Panc1 (cell line): ENCODE results near the gene KRTAP1-3. TPM values are rescaled to one million over a fixed set of nuclear protein-coding genes. Genes with fewer than 3 reads are reported as not detected.
"Not testable (repeated sequence)": the region's sequence is repeated elsewhere in the genome, so short reads cannot be mapped to it uniquely, and the experiment has no call there.

Experiments used
- ATAC-seq: fragments of 200-7000 bp; cut with Tn5 transposase; 2 replicates; pipeline ENCODE4 v1.9.1; 2020; ENCODE audit warnings: mild to moderate bottlenecking, moderate library complexity
- Bru-seq: library from RNA; stranded (reverse); fragments of 400-500 nt; gene quantifications from one replicate; lab custom pipeline; 2021; lab: Mats Ljungman, UMichigan
- BruChase-seq, 2 experiments: library from RNA; stranded (reverse); fragments of 400-500 nt; gene quantifications; one replicate each; lab custom pipeline; 2021; lab: Mats Ljungman, UMichigan
- BruUV-seq: library from RNA; stranded (reverse); fragments of 400-500 nt; replicated peaks from 2 replicates; lab custom pipeline; 2021; lab: Mats Ljungman, UMichigan
- CTCF ChIA-PET: fragments of 300-600 bp; sonication (Branson Sonifier 250); formaldehyde crosslinking; loops from one replicate; lab custom pipeline; 2022; ENCODE audit warnings: antibody characterized with exemption; lab: Charles Lee
- POLR2A ChIA-PET: fragments of 300-600 bp; sonication (Branson Sonifier 250); formaldehyde crosslinking; loops from one replicate; lab custom pipeline; 2022; ENCODE audit warnings: antibody characterized with exemption; lab: Charles Lee
- DNase-seq: peaks from one replicate; pipeline ENCODE4 v3.0.0-alpha.2; 2010; ENCODE audit warnings: low read depth, low spot score
- H3K27ac ChIP-seq: 2 replicates; pipeline ENCODE4 v1.5.1; 2011; ENCODE audit warnings: mild to moderate bottlenecking, low read length, inconsistent platforms
- H3K27me3 ChIP-seq: fragments of 200-500 bp; sonication (Bioruptor generic); 2 replicates; pipeline ENCODE4 v1.6.0; 2014; ENCODE audit warnings: low read length, inconsistent platforms; ENCODE audit not compliant: control insufficient read depth, insufficient read depth
- H3K36me3 ChIP-seq: fragments of 200-500 bp; sonication (Bioruptor generic); 2 replicates; pipeline ENCODE4 v1.5.1; 2014; ENCODE audit warnings: inconsistent platforms, mild to moderate bottlenecking, low read length, moderate library complexity; ENCODE audit not compliant: control insufficient read depth, insufficient read depth
- H3K4me1 ChIP-seq: 2 replicates; pipeline ENCODE4 v1.5.1; 2011; ENCODE audit warnings: inconsistent platforms, mild to moderate bottlenecking, low read length, moderate library complexity; ENCODE audit not compliant: control insufficient read depth, insufficient read depth
- H3K4me3 ChIP-seq, 2 experiments: 2 replicates each; pipeline ENCODE4 v1.5.1; 2011 to 2012; ENCODE audit warnings: low read depth in 2 of 2, low read length in 2 of 2, mild to moderate bottlenecking in 2 of 2, inconsistent platforms in 1 of 2, moderate library complexity in 1 of 2
- H3K9me3 ChIP-seq: fragments of 200-500 bp; sonication (Bioruptor generic); 2 replicates; pipeline ENCODE4 v1.5.1; 2014; ENCODE audit warnings: low read depth, mild to moderate bottlenecking, inconsistent platforms, low read length, moderate library complexity; ENCODE audit not compliant: control insufficient read depth, insufficient read depth
- CTCF ChIP-seq: fragments of 450-650 bp; IDR thresholded peaks from 2 replicates; pipeline ENCODE4 v1.5.1; 2017; ENCODE audit warnings: mild to moderate bottlenecking
- POLR2AphosphoS5 ChIP-seq: IDR thresholded peaks from 2 replicates; pipeline ENCODE4 v1.6.1; 2012; ENCODE audit warnings: mild to moderate bottlenecking, low read depth, low read length, moderate library complexity
- REST ChIP-seq, 2 experiments: IDR thresholded peaks; 2 replicates each; pipeline ENCODE4 v1.6.1; 2011 to 2012; ENCODE audit warnings: low read depth in 2 of 2, control low read depth in 1 of 2, low read length in 1 of 2, mild to moderate bottlenecking in 1 of 2, moderate library complexity in 1 of 2; ENCODE audit not compliant: insufficient read depth in 1 of 2
- SIN3A ChIP-seq: IDR thresholded peaks from 2 replicates; pipeline ENCODE4 v1.6.1; 2012; ENCODE audit warnings: low read depth, mild to moderate bottlenecking, low read length, moderate library complexity, borderline replicate concordance; ENCODE audit not compliant: insufficient read depth
- TCF7L2 ChIP-seq: IDR thresholded peaks from 2 replicates; pipeline ENCODE4 v1.6.1; 2011; ENCODE audit warnings: mild to moderate bottlenecking, low read depth, low read length, inconsistent platforms
- in situ Hi-C: cut with HindIII; loops from 2 replicates; pipeline ENCODE4 v1.10.0; 2016; ENCODE audit warnings: low sequenced_read_pairs, low pct_unique_long_range_greater_than_20kb
- intact Hi-C: fragments of 100-400 bp; cut with micrococcal nuclease; formaldehyde crosslinking; loops from one replicate; pipeline ENCODE4 v1.10.0; 2022; ENCODE audit not compliant: unreplicated experiment
- long read RNA-seq: library from polyadenylated mRNA; unstranded; transcript quantifications from one replicate; pipeline ENCODE4 v2.0.0, GENCODE V29; 2021; ENCODE audit not compliant: unreplicated experiment
- polyA plus RNA-seq: library from polyadenylated mRNA; unstranded; fragments of >200 nt; gene quantifications from one replicate; pipeline ENCODE4 v1.2.1, GENCODE V29; 2012; ENCODE audit warnings: missing spikeins; ENCODE audit not compliant: insufficient read length
- total RNA-seq: library from RNA; stranded (reverse); gene quantifications from one replicate; pipeline ENCODE4 v1.2.1, GENCODE V29; 2021; ENCODE audit not compliant: unreplicated experiment

KRTAP1-3 gene
- total RNA-seq (not detected), Bru-seq, nascent RNA (not detected), BruChase-seq, experiment 1, labeled RNA remaining after a 2-hour chase (not detected), BruChase-seq, experiment 2, labeled RNA remaining after a 6-hour chase (not detected)
- not detected for polyA plus RNA-seq
- long read RNA-seq, result 0 reads

GRCh38 chr17:41034346-41034935, at the start of gene KRTAP1-3:
Gene KRTAP1-3, minus strand, starts transcription at chr17:41034874. Its CDS starts 53 bp downstream, at chr17:41034821.
- intact Hi-C loops, H3K9me3 ChIP-seq, H3K36me3 ChIP-seq, DNase-seq, H3K27me3 ChIP-seq, in situ Hi-C loops, BruUV-seq, H3K4me1 ChIP-seq, ATAC-seq, H3K4me3 ChIP-seq, POLR2A ChIA-PET, H3K27ac ChIP-seq, CTCF ChIA-PET: not testable (repeated sequence)

- H3K9me3 ChIP-seq, H3K4me3 ChIP-seq, H3K36me3 ChIP-seq, ATAC-seq, intact Hi-C loops, DNase-seq, POLR2A ChIA-PET, H3K27ac ChIP-seq, BruUV-seq, in situ Hi-C loops, H3K27me3 ChIP-seq, H3K4me1 ChIP-seq: not testable (repeated sequence)
- CTCF ChIA-PET, result interaction anchor here (0.6 kb wide), 1 partner anchor 465 kb away, joined by 5 read pairs; no protein-coding TSS in a partner anchor
Measured at GRCh38 chr17:41084100-41084856, 49.6 kb upstream of the KRTAP1-3 start, which contains the start of gene KRTAP4-7. Gene KRTAP4-7, plus strand, starts transcription at chr17:41084150. Its CDS starts 57 bp downstream, at chr17:41084207.

- H3K4me3 ChIP-seq, in situ Hi-C loops, BruUV-seq, H3K9me3 ChIP-seq, DNase-seq, CTCF ChIA-PET, intact Hi-C loops, H3K27ac ChIP-seq, H3K27me3 ChIP-seq, POLR2A ChIA-PET, H3K4me1 ChIP-seq, H3K36me3 ChIP-seq: not testable (repeated sequence)
- peak; percentile 82 for ATAC-seq
Measured at GRCh38 chr17:41083427-41083826, 48.8 kb upstream of the KRTAP1-3 start.

GRCh38 chr17:41082626-41083025, 48.0 kb upstream of the KRTAP1-3 start:
- Histone ChIP-seq H3K4me1 (no peaks in the 10 kb centered on the region), H3K27me3 (no peaks in the 10 kb centered on the region), H3K9me3 (no peaks in the 10 kb centered on the region), H3K36me3 (no peaks in the 10 kb centered on the region), H3K4me3 (no peak overlapping the region), H3K27ac (no peak overlapping the region)
- DNase-seq (no peak), ATAC-seq (peak; percentile 81)
- intact Hi-C loops (no loop called here), in situ Hi-C loops (no loop called here)
- ChIA-PET CTCF (no interaction called here), POLR2A (no interaction called here)
- TF ChIP-seq REST (IDR thresholded peaks at IDR 0.05; ENCODE audit: insufficient read depth in 1 of 2, low read depth in 2 of 2, low read length in 1 of 2) (no peak), CTCF (no peak), POLR2AphosphoS5 (no peak), SIN3A (no peak), TCF7L2 (no peak)
- BruUV-seq, result no TSS peak
